Activated T-cell treated with anti-CD3 and anti-CD28 coated beads, Interleukin-2, amount 50 U/mL, for 72 hours (primary cell): ENCODE results near the gene PLAC8L1. TPM values are rescaled to one million over a fixed set of nuclear protein-coding genes. Genes with fewer than 3 reads are reported as not detected.

Source experiments
- ATAC-seq, 2 donors: fragments of 150-1000 bp; cut with Tn5 transposase; replicated peaks in 1 of 2; 2 replicates each; pipeline ENCODE4 v1.10.0; 2021; ENCODE audit warnings: moderate library complexity in 2 of 2, mild to moderate bottlenecking in 1 of 2
- DNase-seq, 2 donors: peaks; one replicate each; pipeline ENCODE4 v3.0.0; 2021 to 2022; ENCODE audit warnings: mixed read lengths in 1 of 2
- H3K27ac Mint-ChIP-seq: one replicate; pipeline ENCODE4 v1.8.0; 2022; ENCODE audit warnings: mild to moderate bottlenecking, moderate library complexity, mixed read lengths
- H3K27me3 Mint-ChIP-seq: one replicate; pipeline ENCODE4 v1.8.0; 2022; ENCODE audit warnings: low read depth, mixed read lengths
- H3K36me3 Mint-ChIP-seq, 2 donors: one replicate each; pipeline ENCODE4 v1.8.0; 2022; ENCODE audit warnings: mixed read lengths in 2 of 2, mild to moderate bottlenecking in 1 of 2; ENCODE audit not compliant: insufficient read depth in 2 of 2
- H3K4me1 Mint-ChIP-seq: one replicate; pipeline ENCODE4 v1.8.0; 2022; ENCODE audit warnings: low read depth, mixed read lengths
- H3K4me3 Mint-ChIP-seq, 2 donors: one replicate each; pipeline ENCODE4 v1.8.0; 2022; ENCODE audit warnings: mild to moderate bottlenecking in 2 of 2, mixed read lengths in 2 of 2, moderate library complexity in 2 of 2
- H3K9me3 Mint-ChIP-seq, 2 donors: one replicate each; pipeline ENCODE4 v1.8.0; 2022; ENCODE audit warnings: mixed read lengths in 2 of 2
- total RNA-seq, 2 donors: library from RNA; stranded (reverse); gene quantifications; one replicate each; pipeline ENCODE4 v1.2.3, GENCODE V29; 2022

The PLAC8L1 gene
- total RNA-seq, 2 donors from 2014 or later, result 0.42 to 1.4 TPM

- ATAC-seq (no peak), DNase-seq (no peak)
- Mint-ChIP-seq H3K4me1 (no peaks in the 10 kb centered on the region), H3K36me3 (peaks cover 0 to 2% of the 10 kb centered on the region in 2 donors), H3K27me3 (no peaks in the 10 kb centered on the region), H3K4me3 (no peak overlapping the region), H3K27ac (no peak overlapping the region), H3K9me3 (no peaks in the 10 kb centered on the region)
These were observed 2.5 kb upstream of the PLAC8L1 start for GRCh38 chr5:146107901-146108300.

GRCh38 chr5:146103594-146103993 is 1.8 kb downstream of the PLAC8L1 start:
- no peak for ATAC-seq
- no peak for DNase-seq
- H3K27ac Mint-ChIP-seq, result no peak overlapping the region
- no peaks in the 10 kb centered on the region for H3K27me3 Mint-ChIP-seq
- H3K4me1 Mint-ChIP-seq, result no peaks in the 10 kb centered on the region
- H3K9me3 Mint-ChIP-seq, result no peaks in the 10 kb centered on the region
- H3K36me3 Mint-ChIP-seq, result peaks cover 0 to 2% of the 10 kb centered on the region in 2 donors
- H3K4me3 Mint-ChIP-seq, result no peak overlapping the region

- no peaks in the 10 kb centered on the region for H3K9me3 Mint-ChIP-seq
- no peaks in the 10 kb centered on the region for H3K4me1 Mint-ChIP-seq
- DNase-seq, result no peak
- no peaks in the 10 kb centered on the region for H3K27me3 Mint-ChIP-seq
- peaks cover 0 to 2% of the 10 kb centered on the region in 2 donors for H3K36me3 Mint-ChIP-seq
- ATAC-seq, result no peak
- no peak overlapping the region for H3K4me3 Mint-ChIP-seq
- no peak overlapping the region for H3K27ac Mint-ChIP-seq
These were observed 3.7 kb downstream of the PLAC8L1 start for GRCh38 chr5:146101646-146102045.

GRCh38 chr5:146098047-146098446 is 7.3 kb downstream of the PLAC8L1 start:
- no peaks in the 10 kb centered on the region for H3K4me1 Mint-ChIP-seq
- no peak for DNase-seq
- H3K27ac Mint-ChIP-seq, result no peak overlapping the region
- H3K27me3 Mint-ChIP-seq, result no peaks in the 10 kb centered on the region
- no peak overlapping the region for H3K4me3 Mint-ChIP-seq
- H3K9me3 Mint-ChIP-seq, result no peaks in the 10 kb centered on the region
- no peak for ATAC-seq
- H3K36me3 Mint-ChIP-seq, result no peaks in the 10 kb centered on the region

GRCh38 chr5:146091881-146092280 is 13.5 kb downstream of the PLAC8L1 start:
- ATAC-seq (no peak), DNase-seq (no peak)
- Mint-ChIP-seq H3K4me3 (no peak overlapping the region), H3K27me3 (no peaks in the 10 kb centered on the region), H3K9me3 (no peaks in the 10 kb centered on the region), H3K4me1 (no peaks in the 10 kb centered on the region), H3K27ac (no peak overlapping the region), H3K36me3 (no peaks in the 10 kb centered on the region)

GRCh38 chr5:146089287-146089686 is 16.1 kb downstream of the PLAC8L1 start:
- DNase-seq, result no peak
- Mint-ChIP-seq H3K27me3 (no peaks in the 10 kb centered on the region), H3K4me1 (no peaks in the 10 kb centered on the region), H3K36me3 (no peaks in the 10 kb centered on the region), H3K9me3 (no peaks in the 10 kb centered on the region), H3K27ac (no peak overlapping the region), H3K4me3 (no peak overlapping the region)
- ATAC-seq, result no peak

- DNase-seq (no peak), ATAC-seq (no peak)
- no peak overlapping the region for H3K4me3 Mint-ChIP-seq
- no peaks in the 10 kb centered on the region for H3K4me1 Mint-ChIP-seq
- H3K9me3 Mint-ChIP-seq, result no peaks in the 10 kb centered on the region
- H3K27ac Mint-ChIP-seq, result no peak overlapping the region
- H3K36me3 Mint-ChIP-seq, result no peaks in the 10 kb centered on the region
- H3K27me3 Mint-ChIP-seq, result no peaks in the 10 kb centered on the region
These were observed 17.3 kb downstream of the PLAC8L1 start for GRCh38 chr5:146088098-146088497.

- Mint-ChIP-seq H3K27me3 (peaks cover 16% of the 10 kb centered on the region), H3K27ac (no peak overlapping the region), H3K9me3 (no peaks in the 10 kb centered on the region), H3K36me3 (no peaks in the 10 kb centered on the region), H3K4me3 (no peak overlapping the region), H3K4me1 (peaks cover 9% of the 10 kb centered on the region)
- DNase-seq (no peak), ATAC-seq (no peak)
These were observed 21.0 kb downstream of the PLAC8L1 start for GRCh38 chr5:146084376-146084775.

GRCh38 chr5:146082798-146083197 is 22.6 kb downstream of the PLAC8L1 start:
- Mint-ChIP-seq H3K36me3 (no peaks in the 10 kb centered on the region), H3K27me3 (peaks cover 32% of the 10 kb centered on the region), H3K27ac (no peak overlapping the region), H3K4me3 (no peak overlapping the region), H3K4me1 (peaks cover 16% of the 10 kb centered on the region), H3K9me3 (no peaks in the 10 kb centered on the region)
- no peak for DNase-seq
- ATAC-seq, result no peak

GRCh38 chr5:146081556-146081955 is 23.8 kb downstream of the PLAC8L1 start:
- Mint-ChIP-seq H3K27me3 (peaks cover 40% of the 10 kb centered on the region), H3K9me3 (no peaks in the 10 kb centered on the region), H3K4me3 (no peak overlapping the region), H3K36me3 (no peaks in the 10 kb centered on the region), H3K4me1 (peaks cover 16% of the 10 kb centered on the region), H3K27ac (no peak overlapping the region)
- no peak for DNase-seq
- ATAC-seq, result no peak

- peak in 1 of 2 donors; percentile 3 for DNase-seq
- no peak overlapping the region for H3K4me3 Mint-ChIP-seq
- peaks cover 16% of the 10 kb centered on the region for H3K4me1 Mint-ChIP-seq
- no peak overlapping the region for H3K27ac Mint-ChIP-seq
- H3K9me3 Mint-ChIP-seq, result no peaks in the 10 kb centered on the region
- ATAC-seq, result peak; percentile 39 to 45
- no peaks in the 10 kb centered on the region for H3K36me3 Mint-ChIP-seq
- H3K27me3 Mint-ChIP-seq, result peaks cover 42% of the 10 kb centered on the region
These were observed 25.5 kb downstream of the PLAC8L1 start for GRCh38 chr5:146079695-146080373.

GRCh38 chr5:146078566-146078965 is 26.8 kb downstream of the PLAC8L1 start:
- Mint-ChIP-seq H3K27me3 (peaks cover 42% of the 10 kb centered on the region), H3K27ac (no peak overlapping the region), H3K9me3 (no peaks in the 10 kb centered on the region), H3K4me1 (peaks cover 16% of the 10 kb centered on the region), H3K4me3 (no peak overlapping the region), H3K36me3 (no peaks in the 10 kb centered on the region)
- DNase-seq, result no peak
- ATAC-seq, result peak in 1 of 2 donors; percentile 41

GRCh38 chr5:146076455-146076854 is 28.9 kb downstream of the PLAC8L1 start:
- DNase-seq, result no peak
- H3K9me3 Mint-ChIP-seq, result no peaks in the 10 kb centered on the region
- no peaks in the 10 kb centered on the region for H3K36me3 Mint-ChIP-seq

GRCh38 chr5:146076028-146076427 is 29.3 kb downstream of the PLAC8L1 start:
- H3K4me1 Mint-ChIP-seq, result peaks cover 16% of the 10 kb centered on the region
- no peak for DNase-seq
- peaks cover 44% of the 10 kb centered on the region for H3K27me3 Mint-ChIP-seq
- H3K27ac Mint-ChIP-seq, result no peak overlapping the region
- ATAC-seq, result no peak
- no peaks in the 10 kb centered on the region for H3K9me3 Mint-ChIP-seq
- no peak overlapping the region for H3K4me3 Mint-ChIP-seq
- H3K36me3 Mint-ChIP-seq, result no peaks in the 10 kb centered on the region

More at GRCh38 chr5:146076455-146076854, 28.9 kb downstream of the PLAC8L1 start:
- H3K27me3 Mint-ChIP-seq, result peaks cover 44% of the 10 kb centered on the region
- no peak overlapping the region for H3K27ac Mint-ChIP-seq
- H3K4me1 Mint-ChIP-seq, result peaks cover 16% of the 10 kb centered on the region
- no peak overlapping the region for H3K4me3 Mint-ChIP-seq
- ATAC-seq, result no peak
